Hepatic stellate cell (primary cell): ENCODE measurements around the gene AP5M1.
"Not testable (repeated sequence)": the region's sequence is repeated elsewhere in the genome, so short reads cannot be mapped to it uniquely, and the experiment has no call there.

Experiments used
- DNase-seq: peaks from one replicate; pipeline ENCODE4 v3.0.0; 2011; ENCODE audit warnings: low spot score

Gene AP5M1

DNA sequence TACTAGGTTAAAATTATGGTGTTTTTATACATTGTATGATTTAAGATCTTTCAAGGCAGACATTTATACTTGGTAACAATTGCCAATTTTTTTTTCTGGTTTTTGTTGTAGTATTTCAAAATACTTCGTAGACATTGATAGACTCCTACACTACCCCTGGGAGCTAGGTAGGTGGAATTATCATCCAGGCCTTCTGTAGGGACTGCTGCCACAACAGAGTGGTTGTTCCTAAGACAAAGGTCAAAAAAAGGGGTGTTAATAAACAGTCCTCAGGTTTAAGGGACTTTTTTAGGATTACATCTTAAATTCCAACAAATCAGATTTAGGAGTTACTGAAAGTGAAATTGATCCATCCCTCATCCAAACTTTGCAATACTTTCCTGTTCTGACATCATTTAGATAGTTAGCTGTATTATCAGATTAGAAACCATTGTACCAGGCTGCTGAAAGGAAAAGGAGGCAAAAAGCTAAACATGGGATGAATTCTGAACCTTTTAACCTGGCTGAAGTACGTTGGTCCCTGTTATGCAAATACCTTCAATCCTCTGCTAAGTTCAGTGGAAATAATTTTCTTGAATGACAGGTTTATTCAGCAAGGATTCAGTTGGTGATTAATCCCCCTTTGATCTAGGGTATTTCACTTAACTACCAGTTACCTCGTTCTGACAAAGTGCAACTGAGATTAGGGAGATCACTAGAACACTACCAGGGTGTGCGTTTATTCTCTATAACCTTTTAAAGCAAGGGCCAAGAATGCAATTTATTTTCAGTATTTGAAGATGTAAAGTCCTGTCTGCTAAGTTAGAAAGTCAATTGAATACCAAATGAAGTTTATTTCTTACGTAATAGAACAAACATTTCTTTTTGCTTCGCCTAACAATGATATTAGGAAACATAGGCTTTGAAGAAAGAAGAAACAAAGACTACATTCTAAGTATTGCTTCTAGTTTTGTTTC lies 23.2 kb downstream of the AP5M1 start:
- DNase-seq, result no peak

DNA sequence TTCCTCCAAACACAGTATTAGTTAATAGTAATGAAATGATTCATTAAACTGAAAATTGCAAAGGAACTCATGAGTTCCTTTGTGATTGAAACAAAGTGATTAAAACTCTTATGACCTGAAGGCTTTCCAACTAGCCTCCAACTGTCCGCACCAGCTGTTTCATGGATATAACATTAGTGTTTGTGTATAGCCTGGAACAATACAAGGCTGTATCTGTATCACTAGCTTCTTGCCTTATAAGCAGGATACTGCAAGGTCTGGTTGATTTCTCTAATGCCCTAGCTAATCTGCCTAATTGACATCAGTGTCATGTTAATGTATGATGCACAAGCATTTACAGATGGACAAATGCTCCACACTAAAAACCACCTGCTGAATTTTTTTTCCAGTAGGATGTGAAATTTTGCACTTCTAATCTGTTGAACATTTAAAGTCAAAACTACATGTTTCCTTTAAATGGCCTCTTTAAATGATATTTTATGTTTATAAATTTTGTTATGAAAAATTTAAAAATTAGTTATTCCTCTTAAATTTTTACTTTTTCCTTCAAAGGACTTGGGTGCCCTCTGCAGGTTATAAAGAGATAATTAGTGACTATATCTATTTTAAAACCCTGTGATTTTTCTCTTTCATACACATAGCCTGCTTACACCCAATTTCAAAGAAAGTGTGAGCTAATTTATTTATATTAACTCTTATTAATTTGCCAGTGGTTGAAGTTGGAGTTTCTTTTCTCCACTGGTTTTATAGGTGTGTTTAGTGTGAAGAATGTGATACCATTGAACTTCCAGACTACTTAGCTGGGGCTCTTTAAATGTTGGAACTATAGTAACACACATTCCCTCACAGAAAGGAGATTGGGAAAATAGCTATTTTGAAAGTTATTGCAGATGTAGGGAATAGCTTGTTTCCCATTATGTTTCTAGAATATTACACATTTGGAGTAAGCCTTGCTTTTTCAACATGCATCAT lies 25.4 kb downstream of the AP5M1 start:
- DNase-seq, result no peak

DNA sequence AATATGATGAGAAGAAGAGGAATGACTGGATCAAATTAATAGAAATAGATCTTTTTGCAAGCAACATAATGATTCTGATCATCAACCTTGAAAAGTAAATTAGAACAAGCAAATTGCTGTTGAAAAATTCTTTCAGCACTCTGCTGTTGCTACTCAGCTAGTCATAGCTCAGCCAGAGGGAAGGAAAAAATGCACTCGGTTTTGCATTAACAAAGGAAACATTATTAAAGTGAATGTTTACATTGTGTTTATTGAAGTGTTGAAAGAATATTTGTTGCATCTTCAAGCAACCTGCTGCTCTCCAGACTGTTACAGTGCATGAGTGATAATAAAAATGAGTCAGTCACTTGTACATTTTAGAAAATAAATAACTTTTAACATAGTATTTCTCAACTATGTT lies 26.5 kb downstream of the AP5M1 start:
- DNase-seq, result no peak

DNA sequence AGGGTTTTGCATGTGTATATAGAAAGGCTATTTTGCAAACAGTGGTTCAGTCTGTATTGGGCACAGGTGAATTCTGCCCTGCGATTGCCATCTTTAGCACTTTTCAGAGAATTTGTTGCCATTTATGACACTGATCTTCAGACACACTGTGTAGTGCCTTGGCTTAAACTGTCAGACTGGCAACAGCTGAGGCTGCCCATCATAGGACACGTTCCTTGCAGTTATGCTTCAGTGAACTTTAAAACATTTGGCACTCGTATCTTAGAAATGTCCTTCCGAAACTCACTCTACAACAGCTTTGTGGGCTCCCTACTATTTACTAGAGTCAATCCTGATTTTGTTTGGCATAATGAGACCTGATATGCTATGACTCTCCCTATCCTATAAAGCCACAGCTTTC lies 29.1 kb downstream of the AP5M1 start:
- no peak for DNase-seq

DNA sequence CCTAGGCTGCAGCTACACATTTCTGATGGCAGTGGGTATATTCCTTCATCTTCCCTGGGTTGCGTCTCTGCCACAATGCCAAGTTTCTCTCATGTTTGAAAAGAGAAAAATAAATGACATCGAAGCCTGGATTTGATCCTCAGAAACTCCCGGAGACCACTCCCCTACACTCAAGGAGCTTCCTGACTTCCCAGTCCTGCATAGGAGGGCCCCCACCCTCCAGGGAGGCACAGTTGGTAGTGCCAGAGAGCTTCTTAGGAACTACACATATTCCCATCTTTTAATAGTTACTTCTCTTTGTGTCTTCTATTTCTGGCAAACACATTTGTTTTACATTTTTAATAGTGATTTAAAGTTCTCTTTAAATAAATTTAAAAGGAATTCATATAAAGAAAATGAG lies 30.7 kb downstream of the AP5M1 start:
- DNase-seq, result no peak

DNA sequence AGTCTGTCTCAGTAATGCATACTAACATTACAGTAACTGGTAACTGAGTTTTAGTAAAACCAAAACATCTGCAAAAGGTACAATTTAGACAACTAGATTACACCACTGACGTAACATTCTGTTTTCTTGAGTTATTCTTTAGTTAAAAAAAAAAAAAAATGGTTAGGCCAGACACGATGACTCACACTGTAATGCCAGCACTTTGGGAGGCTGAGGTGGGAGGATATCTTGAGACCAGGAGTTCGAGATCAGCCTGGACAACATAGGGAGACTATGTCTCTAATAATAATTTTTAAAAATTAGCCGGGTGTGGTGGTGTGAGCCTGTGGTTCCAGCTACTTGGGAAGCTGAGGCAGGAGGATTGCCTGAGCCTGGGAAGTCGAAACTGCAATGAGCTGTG lies 34.1 kb downstream of the AP5M1 start:
- no peak for DNase-seq

DNA sequence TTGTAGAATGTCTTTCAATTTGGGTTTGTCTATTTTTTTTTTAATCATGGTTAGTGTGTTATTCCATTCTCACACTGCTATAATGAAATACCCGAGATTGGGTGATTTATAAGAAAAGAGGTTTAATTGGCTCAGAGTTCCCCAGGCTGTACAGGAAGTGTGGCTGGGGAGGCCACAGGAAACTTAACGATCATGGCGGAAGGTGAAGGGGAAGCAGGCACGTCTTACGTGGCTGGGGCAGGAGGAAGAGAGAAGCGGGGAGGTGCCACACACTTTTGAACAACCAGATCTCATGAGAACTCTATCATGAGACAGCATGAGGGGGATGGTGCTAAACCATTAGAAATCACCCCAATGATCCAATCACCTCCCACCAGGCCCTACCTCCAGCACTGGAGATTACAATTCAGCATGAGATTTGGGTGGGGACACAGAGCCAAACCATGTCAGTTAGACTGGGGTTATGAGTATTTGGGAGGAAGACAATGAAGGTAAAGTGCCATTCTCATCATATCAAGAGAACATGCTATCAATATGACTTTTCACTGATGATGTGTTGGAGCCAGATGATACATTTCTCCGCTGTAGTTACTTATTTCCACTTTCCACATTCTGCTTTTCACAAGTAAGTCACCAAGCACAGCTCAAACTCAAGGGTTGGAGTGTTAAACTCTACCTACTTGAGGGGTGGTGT lies 45.8 kb downstream of the AP5M1 start:
- no peak for DNase-seq

DNA sequence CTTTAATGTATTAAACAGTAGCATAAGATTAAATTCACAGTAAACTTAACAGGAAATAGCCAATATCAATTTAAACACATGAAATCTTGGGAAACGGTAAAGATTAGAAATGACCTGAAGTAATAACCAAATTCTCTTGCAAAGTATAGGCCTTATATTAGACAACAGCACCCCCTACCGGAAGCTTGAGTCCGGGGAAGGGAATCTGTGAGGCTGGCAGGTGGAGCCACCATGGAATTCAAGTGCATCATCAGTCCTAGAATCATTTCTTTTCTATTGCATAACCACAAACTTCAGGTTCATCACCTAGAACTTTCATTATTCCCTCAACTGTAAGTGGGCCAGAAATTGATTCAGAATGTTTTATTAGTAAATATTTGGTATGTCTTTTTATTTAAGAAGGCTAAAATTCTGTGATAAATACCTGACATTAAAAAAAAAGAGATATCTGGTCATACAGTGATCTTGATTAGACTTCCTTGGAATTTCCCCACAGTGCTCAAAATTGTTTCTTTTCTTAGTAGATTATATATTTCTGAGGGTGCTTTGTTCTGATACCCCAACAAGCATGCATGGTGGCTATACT lies 48.6 kb downstream of the AP5M1 start:
- DNase-seq, result peak; percentile 48

DNA sequence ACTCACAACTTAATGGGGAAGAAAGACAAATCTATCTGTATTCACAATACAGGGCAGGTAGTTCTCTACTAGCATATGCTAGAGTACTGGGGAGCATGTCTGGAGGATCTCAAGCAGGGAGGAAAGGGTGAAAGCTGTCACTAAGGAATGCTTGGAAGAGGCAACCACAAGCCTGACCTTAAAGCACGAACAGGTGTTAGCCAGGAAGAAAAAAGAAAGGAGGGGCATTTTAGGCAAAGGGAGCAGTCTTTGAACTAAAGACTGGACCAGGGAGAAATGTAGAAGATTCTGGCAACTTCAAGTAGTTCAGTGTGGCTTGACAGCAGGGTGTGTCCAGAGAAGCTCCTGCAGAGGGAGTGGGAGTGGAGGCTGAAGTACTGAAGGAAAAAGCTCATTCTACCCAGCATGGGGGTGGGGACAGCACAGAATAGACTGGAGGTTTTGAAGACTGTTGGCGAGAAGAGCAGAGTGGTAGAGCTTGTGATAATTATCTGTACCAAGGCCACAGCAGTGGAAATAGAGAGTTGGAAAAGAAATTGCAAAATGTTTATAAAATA lies 50.9 kb downstream of the AP5M1 start:
- no peak for DNase-seq

DNA sequence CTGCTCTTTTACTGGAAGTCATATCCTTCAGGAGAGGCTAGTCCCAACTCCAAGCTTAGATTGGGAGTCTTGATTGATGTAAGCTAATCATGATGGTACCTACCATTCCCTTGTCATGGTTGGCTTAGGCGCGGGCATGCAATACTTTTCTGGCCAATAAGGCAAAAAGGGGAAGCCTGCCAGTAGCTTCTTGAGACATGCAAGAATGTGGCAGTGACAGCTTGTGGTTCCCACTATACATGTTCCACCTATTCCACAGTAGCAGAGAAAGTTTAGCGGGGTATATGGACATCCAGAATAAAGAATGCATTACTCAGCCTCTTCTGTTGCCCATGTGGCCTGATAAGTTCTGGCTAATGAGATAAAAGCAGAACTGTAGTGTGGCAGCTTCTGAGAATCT lies 55.0 kb downstream of the AP5M1 start:
- DNase-seq, result no peak

DNA sequence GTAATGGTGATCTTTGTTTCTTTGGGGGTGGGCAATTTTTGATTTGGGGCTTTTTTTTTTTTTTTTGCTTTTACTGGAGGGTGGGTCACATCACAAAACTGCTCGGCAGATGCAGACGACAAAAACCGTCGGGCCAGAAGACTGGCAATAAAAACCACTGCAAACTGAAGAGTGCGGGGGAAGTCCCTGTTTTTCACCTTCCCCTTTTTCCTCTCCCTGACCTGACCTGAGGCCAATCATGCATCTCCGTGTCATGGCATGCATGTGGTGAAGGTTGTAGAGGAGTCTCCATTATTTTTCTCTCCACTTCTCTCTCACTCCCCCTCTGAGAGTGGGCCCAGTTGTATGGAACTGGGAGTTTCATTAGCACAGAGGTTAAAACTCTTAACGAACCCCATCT lies 57.5 kb downstream of the AP5M1 start:
- DNase-seq, result no peak

DNA sequence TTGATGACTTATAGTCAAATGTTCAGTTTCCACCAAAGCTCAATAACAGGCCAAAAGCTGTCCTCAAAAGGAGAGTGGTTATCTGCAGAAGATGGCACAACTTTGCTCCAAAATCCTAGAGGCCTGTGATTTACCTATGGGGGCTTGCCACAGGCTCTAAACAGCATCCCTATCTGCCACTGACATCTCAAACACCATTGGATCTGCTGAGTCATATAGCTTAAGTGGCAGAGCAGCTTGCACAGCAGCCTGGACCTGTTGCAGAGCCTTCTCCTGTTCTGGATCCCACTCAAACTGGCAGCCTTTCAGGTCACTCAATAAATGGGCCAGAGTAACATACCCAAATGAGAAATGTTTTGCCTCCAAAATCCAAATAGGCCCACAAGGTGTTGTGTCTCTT lies 61.1 kb downstream of the AP5M1 start:
- DNase-seq, result no peak

DNA sequence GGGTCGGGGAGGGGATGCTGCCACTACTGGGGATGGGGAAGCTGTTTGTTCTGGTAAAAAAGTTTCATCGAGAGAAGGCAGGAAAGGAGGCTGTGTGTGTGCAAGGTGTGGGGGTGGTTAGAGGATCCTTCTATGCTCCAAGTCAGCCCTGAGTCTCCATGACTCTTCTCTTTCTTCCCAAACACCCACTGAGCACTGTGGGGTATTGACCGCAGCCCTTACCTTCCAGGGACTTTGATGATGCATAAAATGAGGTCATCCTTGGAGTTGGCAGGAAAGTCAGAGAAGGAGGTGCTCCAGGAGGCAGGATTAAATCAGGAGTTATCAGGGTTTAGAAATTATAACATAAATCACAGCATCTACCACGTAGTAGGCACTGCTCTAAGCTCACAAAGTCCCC lies 63.7 kb downstream of the AP5M1 start:
- not testable (repeated sequence) for DNase-seq

DNA sequence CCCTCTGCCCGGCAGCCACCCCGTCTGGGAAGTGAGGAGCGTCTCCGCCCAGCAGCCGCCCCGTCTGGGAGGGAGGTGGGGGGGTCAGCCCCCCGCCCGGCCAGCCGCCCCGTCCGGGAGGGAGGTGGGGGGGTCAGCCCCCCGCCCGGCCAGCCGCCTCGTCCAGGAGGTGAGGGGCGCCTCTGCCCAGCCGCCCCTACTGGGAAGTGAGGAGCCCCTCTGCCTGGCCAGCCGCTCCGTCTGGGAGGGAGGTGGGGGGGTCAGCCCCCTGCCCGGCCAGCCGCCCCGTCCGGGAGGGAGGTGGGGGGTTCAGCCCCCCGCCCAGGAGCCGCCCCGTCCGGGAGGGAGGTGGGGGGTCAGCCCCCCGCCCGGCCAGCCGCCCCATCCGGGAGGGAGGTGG lies 65.0 kb downstream of the AP5M1 start:
- not testable (repeated sequence) for DNase-seq

DNA sequence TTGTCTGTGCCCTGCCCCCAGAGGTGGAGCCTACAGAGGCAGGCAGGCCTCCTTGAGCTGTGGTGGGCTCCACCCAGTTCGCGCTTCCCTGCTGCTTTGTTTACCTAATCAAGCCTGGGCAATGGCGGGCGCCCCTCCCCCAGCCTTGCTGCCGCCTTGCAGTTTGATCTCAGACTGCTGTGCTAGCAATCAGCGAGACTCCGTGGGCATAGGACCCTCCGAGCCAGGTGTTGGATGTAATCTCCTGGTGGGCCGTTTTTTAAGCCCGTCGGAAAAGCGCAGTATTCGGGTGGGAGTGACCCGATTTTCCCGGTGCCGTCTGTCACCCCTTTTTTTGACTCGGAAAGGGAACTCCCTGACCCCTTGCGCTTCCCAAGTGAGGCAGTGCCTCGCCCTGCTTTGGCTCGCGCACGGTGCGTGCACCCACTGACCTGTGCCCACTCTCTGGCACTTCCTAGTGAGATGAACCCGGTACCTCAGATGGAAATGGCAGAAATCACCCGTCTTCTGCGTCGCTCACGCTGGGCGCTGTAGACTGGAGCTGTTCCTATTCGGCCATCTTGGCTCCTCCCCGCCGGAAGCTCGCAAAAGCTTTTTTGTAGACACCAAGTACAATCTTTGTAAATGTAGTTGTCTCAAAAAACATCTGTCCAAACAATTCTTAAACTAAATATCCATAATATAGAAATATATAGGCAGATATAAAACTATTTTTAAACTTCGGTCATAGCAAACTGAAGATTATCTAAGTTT lies 75.0 kb downstream of the AP5M1 start:
- not testable (repeated sequence) for DNase-seq

DNA sequence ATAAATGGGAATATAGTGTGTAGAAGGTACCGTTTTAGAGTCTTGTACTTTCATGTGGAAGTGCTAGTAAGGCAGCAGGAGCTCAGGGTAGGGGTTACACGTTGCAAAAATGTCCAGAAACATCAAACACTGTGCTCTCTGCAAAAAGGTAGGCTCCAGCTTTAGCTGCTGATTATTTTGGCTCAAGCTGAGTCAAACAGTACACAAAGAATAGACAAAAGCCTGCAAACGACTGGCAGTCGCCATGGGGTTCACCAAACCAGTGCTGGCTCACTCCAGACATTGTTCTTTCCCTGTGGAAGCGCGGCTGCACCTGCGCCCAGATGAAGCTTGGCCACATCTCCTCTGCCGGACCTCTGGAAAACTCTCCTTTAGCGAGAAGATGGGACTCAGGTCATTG lies 76.3 kb downstream of the AP5M1 start:
- DNase-seq, result no peak

DNA sequence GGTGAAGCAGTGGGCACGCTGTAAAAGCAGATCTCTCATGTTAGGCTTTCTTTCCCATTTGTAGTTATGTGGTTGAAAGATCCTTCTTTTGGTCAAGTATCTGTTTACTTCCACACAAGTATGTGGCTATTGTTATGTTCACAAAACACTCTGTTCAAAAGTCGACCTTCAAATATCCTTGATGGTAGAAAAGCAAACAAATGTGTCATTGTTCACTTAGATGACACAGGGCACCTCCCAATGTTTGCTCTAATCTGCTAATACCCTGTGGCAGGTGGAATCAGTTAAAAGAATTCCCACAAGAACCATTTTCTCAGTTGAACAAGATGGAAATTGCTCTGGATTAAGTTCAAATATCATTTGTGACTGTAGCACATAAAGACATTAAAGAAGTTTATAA lies 78.0 kb downstream of the AP5M1 start:
- DNase-seq, result no peak
